HepG2 (cell line): Measurements from ENCODE around the gene LDLRAD2. TPM values are rescaled to one million over a fixed set of nuclear protein-coding genes. Genes with fewer than 3 reads are reported as not detected.

Experiments
- ATAC-seq: fragments of 200-7000 bp; cut with Tn5 transposase; 3 replicates; pipeline ENCODE4 v1.9.1; 2020; ENCODE audit warnings: mild to moderate bottlenecking, moderate library complexity
- Bru-seq: library from RNA; stranded (reverse); fragments of 400-500 nt; gene quantifications from one replicate; lab custom pipeline; 2021; lab: Mats Ljungman, UMichigan
- BruChase-seq, 2 experiments: library from RNA; stranded (reverse); fragments of 400-500 nt; gene quantifications; one replicate each; lab custom pipeline; 2021; lab: Mats Ljungman, UMichigan
- BruUV-seq: library from RNA; stranded (reverse); fragments of 400-500 nt; replicated peaks from 2 replicates; lab custom pipeline; 2021; lab: Mats Ljungman, UMichigan
- CTCF ChIA-PET: fragments of 300-600 bp; formaldehyde crosslinking; extraction: SDS; loops from one replicate; lab custom pipeline; 2021; ENCODE audit warnings: low total read pairs, inconsistent platforms, low intra/inter-chr PET ratio; lab: Yijun Ruan, JAX
- POLR2A ChIA-PET: fragments of 350-600 bp; sonication (Branson Sonifier 250); formaldehyde crosslinking; loops from one replicate; lab custom pipeline; 2020; ENCODE audit warnings: antibody characterized with exemption, inconsistent platforms; lab: Yijun Ruan, JAX
- DNase-seq: peaks from one replicate; pipeline ENCODE4 v3.0.0-alpha.2; 2015; ENCODE audit warnings: low spot score
- FAIRE-seq: peaks from 3 replicates; lab custom pipeline; 2011; peaks lifted over from hg19 to GRCh38; lab: Jason Lieb, UNC
- H2AFZ ChIP-seq: one replicate; pipeline ENCODE4 v1.6.1; 2011; ENCODE audit warnings: low read length, inconsistent platforms
- H3K27ac ChIP-seq: fragments of 300-600 bp; 3 replicates; pipeline ENCODE4 v1.8.0; 2011; ENCODE audit warnings: mixed run types, mild to moderate bottlenecking, mixed read lengths, low read length, inconsistent platforms; ENCODE audit not compliant: insufficient read depth; ENCODE audit errors: extremely low read length
- H3K27me3 ChIP-seq, 2 experiments: fragments of 200-600 bp in 1 of 2; 2 replicates in 1 of 2; 3 replicates in 1 of 2; pipeline versions ENCODE4 v1.6.0 to v1.8.0; 2011; ENCODE audit warnings: low read length in 2 of 2, mild to moderate bottlenecking in 2 of 2, moderate library complexity in 2 of 2, inconsistent platforms in 1 of 2; ENCODE audit not compliant: insufficient read depth in 2 of 2, control insufficient read depth in 1 of 2
- H3K36me3 ChIP-seq, 2 experiments: fragments of 200-600 bp in 1 of 2; replicated peaks in 1 of 2; 2 replicates in 1 of 2; 3 replicates in 1 of 2; pipeline versions ENCODE4 v1.5.1 to v1.8.0; 2011; ENCODE audit warnings: low read length in 2 of 2, inconsistent platforms in 1 of 2; ENCODE audit not compliant: insufficient read depth in 2 of 2, control insufficient read depth in 1 of 2
- H3K4me1 ChIP-seq: 2 replicates; pipeline ENCODE4 v1.5.1; 2012; ENCODE audit warnings: low read length, inconsistent platforms; ENCODE audit not compliant: insufficient read depth
- H3K4me2 ChIP-seq: 2 replicates; pipeline ENCODE4 v1.6.0; 2011; ENCODE audit warnings: low read depth, low read length, inconsistent platforms
- H3K4me3 ChIP-seq, 3 experiments: fragments of 200-600 bp in 1 of 3; sonication (generic), shearing (Covaris generic) in 1 of 3; replicated peaks in 1 of 3; 2 replicates each; pipeline ENCODE4 v1.5.1; 2011 to 2016; ENCODE audit warnings: low read length in 3 of 3, inconsistent platforms in 2 of 3, low read depth in 2 of 3, mild to moderate bottlenecking in 2 of 3, control low read depth in 1 of 3, mixed read lengths in 1 of 3; ENCODE audit not compliant: insufficient read depth in 1 of 3
- H3K79me2 ChIP-seq: one replicate; pipeline ENCODE4 v1.6.1; 2011; ENCODE audit warnings: low read length, inconsistent platforms; ENCODE audit not compliant: insufficient read depth
- H3K9ac ChIP-seq: 2 replicates; pipeline ENCODE4 v1.6.0; 2011; ENCODE audit warnings: mild to moderate bottlenecking, low read depth, low read length, inconsistent platforms; ENCODE audit not compliant: insufficient read depth
- H3K9me3 ChIP-seq: 2 replicates; pipeline ENCODE4 v1.5.1; 2012; ENCODE audit warnings: mild to moderate bottlenecking, low read length
- H4K20me1 ChIP-seq: 2 replicates; pipeline ENCODE4 v1.6.0; 2011; ENCODE audit warnings: inconsistent platforms, mild to moderate bottlenecking, low read length, moderate library complexity; ENCODE audit not compliant: insufficient read depth
- ZNF430 ChIP-seq: sonication (generic); formaldehyde crosslinking; IDR thresholded peaks from 2 replicates; pipeline ENCODE4 v1.9.0; 2021; ENCODE audit warnings: mild to moderate bottlenecking, missing genetic modification reagents
- ZNF691 ChIP-seq: sonication (generic); formaldehyde crosslinking; IDR thresholded peaks from 2 replicates; pipeline ENCODE4 v1.4.0; 2020; ENCODE audit warnings: missing genetic modification reagents, low read depth, mild to moderate bottlenecking, borderline replicate concordance
- WGBS: methylation state at CpG from one replicate; pipeline ENCODE4 v1.1.6; 2017; ENCODE audit warnings: low lambda C conversion rate; 5-methylcytosine and 5-hydroxymethylcytosine counted together
- in situ Hi-C: cut with HindIII; loops from 2 replicates; pipeline ENCODE4 v1.10.0; 2017; ENCODE audit warnings: low pct_unique_long_range_greater_than_20kb; ENCODE audit not compliant: extremely low pct_ligation_motif_present
- intact Hi-C: fragments of 100-400 bp; cut with micrococcal nuclease; formaldehyde crosslinking; loops from one replicate; pipeline ENCODE4 v1.10.0; 2022; ENCODE audit not compliant: unreplicated experiment
- long read RNA-seq, 2 experiments: library from RNA in 1 of 2; library from polyadenylated mRNA in 1 of 2; stranded (forward) in 1 of 2; unstranded in 1 of 2; transcript quantifications; one replicate each; pipeline ENCODE4 v2.0.0, GENCODE V29; 2019 to 2022
- polyA minus RNA-seq, 3 experiments: library from RNA; depleted of rRNA, polyadenylated mRNA; stranded (reverse); fragments of >200 nt; gene quantifications; 2 replicates each; pipeline ENCODE4 v1.2.3, GENCODE V29; 2011; ENCODE audit warnings: low replicate concordance in 1 of 3
- polyA plus RNA-seq, 8 experiments: library from polyadenylated mRNA; depleted of rRNA in 3 of 8; stranded (reverse) in 7 of 8; unstranded in 1 of 8; fragments of >200 nt; fragmentation: Illumina TruSeq in 4 of 8; extraction: Trizol in 4 of 8; gene quantifications; 2 replicates each; pipeline versions ENCODE4 v1.2.1 to v1.2.3, GENCODE V29; 2011 to 2016; ENCODE audit warnings: low read depth in 4 of 8, missing spikeins in 1 of 8, mixed read lengths in 1 of 8; ENCODE audit not compliant: insufficient read depth in 1 of 8
- total RNA-seq, 5 experiments: library from RNA; depleted of rRNA; stranded (reverse); fragments of >200 nt; fragmentation: Illumina TruSeq; extraction: Trizol; gene quantifications; 2 replicates each; pipeline ENCODE4 v1.2.3, GENCODE V29; 2016; ENCODE audit warnings: low read depth in 1 of 5

Gene LDLRAD2, protein sequence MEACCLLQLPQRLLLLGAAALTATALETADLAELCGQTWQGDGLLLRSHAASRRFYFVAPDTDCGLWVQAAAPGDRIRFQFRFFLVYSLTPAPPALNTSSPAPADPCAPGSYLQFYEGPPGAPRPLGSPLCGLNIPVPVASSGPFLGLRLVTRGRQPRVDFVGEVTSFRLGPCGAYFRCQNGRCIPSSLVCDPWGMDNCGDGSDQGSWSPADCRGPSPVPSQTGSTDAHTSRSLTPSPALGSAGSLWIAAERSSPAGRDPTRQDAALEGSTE
- total RNA-seq (2016; rRNA removed; fragmentation: Illumina TruSeq; extraction: Trizol), result not detected in 2 replicates
- total RNA-seq (2016; cell fraction: cytosol; rRNA removed; fragmentation: Illumina TruSeq; extraction: Trizol; ENCODE audit: low read depth), result not detected in 2 replicates
- not detected in 2 replicates for total RNA-seq (2016; cell fraction: insoluble cytoplasmic fraction; rRNA removed; fragmentation: Illumina TruSeq; extraction: Trizol)
- not detected in 2 replicates for total RNA-seq (2016; cell fraction: membrane; rRNA removed; fragmentation: Illumina TruSeq; extraction: Trizol)
- not detected in 2 replicates for total RNA-seq (2016; cell fraction: nucleus; rRNA removed; fragmentation: Illumina TruSeq; extraction: Trizol)
- polyA plus RNA-seq (2011; rRNA removed), result not detected in 2 replicates
- not detected in 2 replicates for polyA plus RNA-seq (2011; cell fraction: cytosol; rRNA removed)
- polyA plus RNA-seq (2011; cell fraction: nucleus; rRNA removed), result 0.03 TPM in 1 of 2 replicates, not detected in the other
- polyA plus RNA-seq (2012), result 3.5 and 4.3 TPM in 2 replicates
- not detected in 2 replicates for polyA plus RNA-seq (2016; cell fraction: cytosol; fragmentation: Illumina TruSeq; extraction: Trizol; ENCODE audit: low read depth)
- polyA plus RNA-seq (2016; cell fraction: insoluble cytoplasmic fraction; fragmentation: Illumina TruSeq; extraction: Trizol; ENCODE audit: low read depth), result not detected in 2 replicates
- polyA plus RNA-seq (2016; cell fraction: membrane; fragmentation: Illumina TruSeq; extraction: Trizol; ENCODE audit: low read depth), result not detected in 2 replicates
- not detected in 2 replicates for polyA plus RNA-seq (2016; cell fraction: nucleus; fragmentation: Illumina TruSeq; extraction: Trizol; ENCODE audit: insufficient read depth, low read depth)
- not detected in 2 replicates for polyA minus RNA-seq (2011; rRNA and poly(A)+ RNA removed; ENCODE audit: low replicate concordance)
- not detected in 2 replicates for polyA minus RNA-seq (2011; cell fraction: cytosol; rRNA and poly(A)+ RNA removed)
- not detected in 2 replicates for polyA minus RNA-seq (2011; cell fraction: nucleus; rRNA and poly(A)+ RNA removed)
- not detected for Bru-seq, nascent RNA
- BruChase-seq, experiment 1, labeled RNA remaining after a 6-hour chase, result not detected
- not detected for BruChase-seq, experiment 2, labeled RNA remaining after a 2-hour chase
- long read RNA-seq, experiment 1, partial matches to known transcripts, result 0 of 1 reads
- long read RNA-seq, experiment 1, other reads (novel, unspliced or antisense), result 1 of 1 reads
- long read RNA-seq, experiment 2, result 0 reads

DNA sequence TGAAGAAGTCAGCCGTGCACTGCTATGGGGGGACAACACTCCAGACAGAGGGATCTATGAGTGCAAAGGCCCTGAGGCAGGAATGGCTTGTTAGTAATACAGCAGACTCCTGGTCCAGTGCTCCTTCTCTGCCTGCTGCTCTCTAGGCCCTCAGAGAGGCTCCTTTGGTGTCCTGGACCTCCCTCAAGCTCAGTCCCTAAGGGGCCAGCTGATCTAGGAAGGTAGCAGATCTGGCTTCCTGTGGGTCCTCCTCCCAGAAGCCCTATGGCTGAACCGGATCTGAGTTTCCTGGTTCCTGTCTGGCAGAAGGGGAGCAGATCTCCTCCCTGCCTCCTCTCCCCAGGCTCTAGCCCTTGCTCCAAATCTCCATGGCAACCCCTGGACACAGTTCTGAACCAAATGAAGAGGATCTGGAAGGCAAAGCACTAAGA is at the start of gene LDLRAD2:
Gene LDLRAD2 (plus strand): TSS at position 391 of the 431 bp plus-strand sequence. CDS start 187 bp downstream, outside the sequence.
- Histone ChIP-seq H3K27ac (no peak within 1 kb of the TSS), H3K9me3 (no peaks in the 10 kb centered on the region), H3K36me3 (no peaks in the 10 kb centered on the region), H3K4me2 (no peak within 1 kb of the TSS), H2AFZ (no peak within 1 kb of the TSS), H4K20me1 (no peaks in the 10 kb centered on the region), H3K79me2 (no peaks in the 10 kb centered on the region), H3K27me3 (peaks cover 0 to 11% of the 10 kb centered on the region in 2 experiments; a peak in 3 of 5 replicates), H3K4me1 (peaks cover 16% of the 10 kb centered on the region), H3K9ac (no peak within 1 kb of the TSS), H3K4me3 (no peak within 1 kb of the TSS)
- POLR2A ChIA-PET, result no interaction called here
- TF ChIP-seq ZNF430 (CRISPR knock-in tag) (no peak), ZNF691 (peak; percentile 78; the same call in 1 of the 2 replicates)
- CTCF ChIA-PET, result no interaction called here
- DNase-seq (no peak), ATAC-seq (no peak), FAIRE-seq (no peak)
- intact Hi-C loops, result no loop called here
- BruUV-seq, result no TSS peak
- in situ Hi-C loops, result no loop called here
- WGBS, result 38% methylated on average over 1 of the region's 2 CpGs
